NT2/D1 (cell line): ENCODE results near the gene SKP1.

Experiments used
- DNase-seq: peaks from one replicate; pipeline ENCODE4 v3.0.0-alpha.2; 2011; ENCODE audit warnings: low read depth, low spot score
- H3K27me3 ChIP-seq: 2 replicates; pipeline ENCODE4 v1.6.0; 2011; ENCODE audit warnings: mild to moderate bottlenecking; ENCODE audit not compliant: insufficient read length, insufficient read depth
- H3K36me3 ChIP-seq: 2 replicates; pipeline ENCODE4 v1.6.1; 2011; ENCODE audit warnings: mild to moderate bottlenecking, low read length, mixed read lengths; ENCODE audit not compliant: insufficient read depth, insufficient read length
- H3K4me1 ChIP-seq: 2 replicates; pipeline ENCODE4 v1.5.1; 2011; ENCODE audit not compliant: insufficient read depth, insufficient read length
- H3K4me3 ChIP-seq: 2 replicates; pipeline ENCODE4 v1.5.1; 2011; ENCODE audit warnings: low read depth; ENCODE audit not compliant: insufficient read length
- H3K9ac ChIP-seq: 2 replicates; pipeline ENCODE4 v1.6.0; 2011; ENCODE audit warnings: low read depth; ENCODE audit not compliant: insufficient read length
- H3K9me3 ChIP-seq: 2 replicates; pipeline ENCODE4 v1.5.1; 2011; ENCODE audit warnings: mild to moderate bottlenecking, low read length; ENCODE audit not compliant: insufficient read depth
- SUZ12 ChIP-seq: IDR thresholded peaks from 2 replicates; pipeline ENCODE4 v1.6.1; 2011; ENCODE audit not compliant: insufficient read length, insufficient read depth; ENCODE audit errors: extremely low read depth
- YY1 ChIP-seq: IDR thresholded peaks from 2 replicates; pipeline ENCODE4 v1.6.1; 2011; ENCODE audit not compliant: insufficient read length, insufficient read depth
- ZNF274 ChIP-seq: IDR thresholded peaks from 2 replicates; pipeline ENCODE4 v1.6.1; 2011; ENCODE audit warnings: mild to moderate bottlenecking, low read depth, low read length

The SKP1 gene

DNA sequence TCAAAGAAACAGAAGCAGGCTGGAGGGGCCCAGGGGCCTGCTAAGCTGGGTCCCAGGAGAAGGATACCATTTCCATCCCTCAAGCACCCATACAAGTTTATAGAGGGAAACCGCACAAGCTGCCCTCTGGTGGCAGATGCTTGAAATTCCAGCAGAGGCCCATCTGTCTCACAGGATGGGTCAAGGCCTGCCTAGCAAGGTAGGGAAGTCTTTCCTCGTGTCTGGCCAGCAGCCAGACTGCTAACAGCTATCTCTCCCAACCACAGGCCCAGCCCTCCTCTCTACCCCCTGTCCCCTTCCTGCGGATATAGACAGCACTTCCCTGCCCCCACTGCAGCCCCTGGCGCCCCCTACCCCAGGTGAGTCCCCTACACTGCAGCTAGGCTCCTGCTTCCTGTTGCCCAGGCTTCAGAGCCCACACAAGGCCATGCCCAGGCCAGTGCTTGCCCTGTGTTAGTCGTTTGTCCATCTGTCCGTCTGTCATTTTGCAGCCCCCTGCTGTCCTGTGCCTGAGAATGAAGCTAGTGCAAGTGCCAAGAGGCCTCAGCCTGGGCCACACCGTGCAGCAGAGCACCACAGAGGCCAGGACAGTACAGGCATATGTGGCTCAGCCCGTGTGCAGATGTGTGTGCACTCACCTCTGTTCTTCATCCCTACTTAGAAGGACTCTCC, 36.1 kb downstream of the SKP1 start:
- TF ChIP-seq YY1 (no peak), ZNF274 (no peak), SUZ12 (no peak)
- no peak overlapping the region for H3K9ac ChIP-seq
- no peak overlapping the region for H3K4me3 ChIP-seq
- peak; percentile 32 for DNase-seq
- no peaks in the 10 kb centered on the region for H3K9me3 ChIP-seq
- peaks cover 79% of the 10 kb centered on the region for H3K36me3 ChIP-seq
- H3K27me3 ChIP-seq = no peaks in the 10 kb centered on the region
- H3K4me1 ChIP-seq = peaks cover 22% of the 10 kb centered on the region

DNA sequence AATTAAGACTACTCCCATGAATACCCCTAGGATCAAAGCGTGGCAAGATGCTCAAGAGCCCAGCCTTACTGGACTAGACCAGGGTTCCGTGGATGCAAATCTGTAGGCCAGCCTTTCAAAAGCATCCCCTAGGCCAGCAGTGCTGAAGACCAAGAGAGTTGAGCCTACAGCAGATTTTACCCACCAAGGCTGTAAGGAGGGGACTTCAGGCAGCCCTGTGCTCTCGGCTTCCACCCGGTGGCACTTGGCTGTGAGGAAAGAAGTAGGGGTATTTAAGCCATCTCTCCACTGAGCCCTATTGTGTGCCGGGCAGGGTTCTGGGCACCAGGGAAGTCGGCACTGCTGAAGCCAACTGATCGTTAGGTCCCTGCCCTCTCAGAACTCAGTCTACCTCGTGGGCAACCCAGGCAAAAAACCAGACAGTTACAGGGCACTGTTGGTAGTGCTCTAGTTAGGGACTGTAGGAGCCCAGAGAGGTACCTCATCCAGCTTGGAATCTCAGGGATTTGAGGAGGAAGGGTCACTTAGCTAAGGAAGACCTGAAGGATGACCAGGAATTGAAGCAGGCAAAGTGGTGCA, 36.8 kb downstream of the SKP1 start:
- Histone ChIP-seq H3K27me3 (no peaks in the 10 kb centered on the region), H3K36me3 (peaks cover 75% of the 10 kb centered on the region), H3K4me3 (no peak overlapping the region), H3K4me1 (peaks cover 22% of the 10 kb centered on the region), H3K9me3 (no peaks in the 10 kb centered on the region), H3K9ac (no peak overlapping the region)
- TF ChIP-seq ZNF274 (no peak), SUZ12 (no peak), YY1 (no peak)
- no peak for DNase-seq

DNA sequence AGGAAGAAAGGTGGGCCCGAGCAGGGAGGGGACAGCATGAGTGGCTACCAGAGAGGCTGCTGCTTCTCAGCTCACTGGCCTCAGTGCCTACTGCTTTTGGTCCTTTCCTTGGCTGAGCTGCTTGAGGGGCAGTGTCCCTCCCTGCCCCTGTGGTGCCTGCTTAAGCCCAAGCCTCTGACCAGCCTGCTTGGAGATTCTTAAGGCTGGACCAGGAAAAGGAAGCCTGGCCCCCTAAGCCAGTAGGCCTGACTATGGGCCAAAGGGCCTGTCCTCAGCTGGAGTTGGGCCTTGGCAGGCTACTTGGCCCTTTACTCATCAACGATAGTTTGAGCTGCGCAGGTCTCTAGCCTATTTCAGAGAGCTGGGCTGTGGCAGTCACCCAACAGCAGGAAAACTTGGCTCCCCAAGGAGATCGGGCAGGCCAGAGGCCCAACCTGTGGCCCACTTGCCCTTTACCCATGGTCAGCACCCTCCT, 37.3 kb downstream of the SKP1 start:
- Histone ChIP-seq H3K9me3 (no peaks in the 10 kb centered on the region), H3K9ac (no peak overlapping the region), H3K4me3 (no peak overlapping the region), H3K27me3 (no peaks in the 10 kb centered on the region), H3K4me1 (peaks cover 22% of the 10 kb centered on the region), H3K36me3 (peaks cover 74% of the 10 kb centered on the region)
- TF ChIP-seq SUZ12 = no peak
- no peak for TF ChIP-seq YY1
- TF ChIP-seq ZNF274 = no peak
- no peak for DNase-seq

DNA sequence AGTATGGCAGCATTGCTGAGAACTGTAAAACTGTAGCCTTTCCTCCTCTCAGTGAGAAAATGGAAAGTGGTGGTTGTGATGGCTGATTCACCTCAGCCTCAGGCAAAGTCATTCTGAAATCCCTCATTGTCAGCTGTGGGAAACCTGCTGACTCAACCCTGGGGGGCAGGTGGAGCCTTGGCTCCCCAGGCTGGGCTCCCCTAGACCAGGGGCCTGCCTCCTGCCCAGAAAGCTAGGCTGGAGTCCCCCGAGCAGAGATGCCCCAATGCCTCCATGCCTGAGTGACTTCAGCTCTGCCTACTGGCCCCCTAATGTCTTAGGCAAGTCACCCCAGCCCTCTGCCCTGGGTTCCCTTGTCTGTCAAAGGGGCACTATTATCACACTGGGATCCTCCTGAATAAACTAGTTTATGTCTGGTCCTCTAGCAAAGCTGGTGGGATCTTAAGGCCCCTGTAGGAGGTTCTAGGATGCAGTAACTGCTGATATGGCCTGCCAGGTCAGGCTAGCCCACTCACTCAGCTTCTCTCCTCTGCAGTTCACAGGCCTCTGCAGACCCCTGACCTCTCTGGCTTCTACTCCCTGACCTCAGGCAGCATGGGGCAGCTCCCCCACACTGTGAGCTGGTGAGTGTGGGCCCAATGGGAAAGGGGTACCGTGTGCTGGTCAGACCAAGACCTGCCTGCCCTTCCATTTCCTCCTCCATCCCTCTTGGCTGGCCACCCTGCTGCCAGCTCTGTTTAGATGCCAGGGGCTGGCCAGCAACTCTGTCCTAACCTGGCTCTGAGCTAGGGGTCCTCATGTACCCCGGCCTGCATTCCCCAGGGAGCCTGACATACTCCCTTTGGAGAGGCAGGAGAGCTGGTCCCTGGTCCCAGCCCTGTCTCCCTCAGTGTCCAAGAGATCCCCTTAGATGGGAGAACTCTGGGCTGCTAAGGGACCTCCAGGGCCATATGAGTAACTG, 38.1 kb downstream of the SKP1 start:
- Histone ChIP-seq H3K4me1 (peaks cover 22% of the 10 kb centered on the region), H3K27me3 (no peaks in the 10 kb centered on the region), H3K36me3 (peaks cover 74% of the 10 kb centered on the region), H3K9ac (no peak overlapping the region), H3K4me3 (no peak overlapping the region), H3K9me3 (no peaks in the 10 kb centered on the region)
- DNase-seq = no peak
- TF ChIP-seq SUZ12 = no peak

DNA sequence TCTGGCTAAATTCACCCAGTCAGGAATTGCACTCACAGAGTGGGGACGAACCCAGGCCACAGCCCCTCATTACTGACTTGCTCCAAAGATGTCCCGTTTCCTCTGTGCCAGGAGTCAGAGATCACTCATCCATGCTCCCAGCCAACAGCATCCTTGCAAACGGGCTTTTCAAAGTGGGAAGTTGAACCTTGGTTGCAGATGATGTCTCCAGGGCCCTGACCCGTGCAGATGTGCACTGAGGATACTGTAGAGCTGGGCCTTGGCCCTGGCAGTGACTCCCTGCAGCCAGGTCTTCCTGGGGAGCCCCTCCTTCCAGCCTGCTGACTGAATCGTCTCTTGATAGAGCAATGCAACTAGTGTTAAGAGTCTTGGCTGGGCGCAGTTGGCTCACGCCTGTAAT, 40.0 kb downstream of the SKP1 start:
- Histone ChIP-seq H3K36me3 (peaks cover 59% of the 10 kb centered on the region), H3K4me1 (peaks cover 14% of the 10 kb centered on the region)

DNA sequence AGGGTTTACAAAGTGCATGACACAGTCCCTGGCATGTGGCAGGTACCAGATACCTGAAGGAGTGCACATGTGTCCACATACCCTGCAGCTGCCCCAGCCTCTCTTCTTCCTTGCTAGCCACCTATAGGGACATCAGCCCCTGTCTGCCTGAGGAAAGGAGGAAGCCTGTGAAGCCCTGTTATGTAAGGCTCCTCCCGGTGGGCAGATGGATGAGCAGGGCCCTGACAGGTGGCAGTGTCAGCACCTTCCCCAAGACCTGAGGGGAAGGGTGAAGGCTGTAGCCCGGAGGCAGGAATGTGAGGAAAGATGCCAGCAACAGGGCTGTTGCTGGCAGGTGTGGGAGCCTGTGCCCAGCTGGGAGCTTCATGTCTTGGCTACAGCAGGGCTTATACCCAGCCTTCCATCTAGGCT, 40.5 kb downstream of the SKP1 start:
- Histone ChIP-seq H3K4me1 (peaks cover 12% of the 10 kb centered on the region), H3K27me3 (no peaks in the 10 kb centered on the region), H3K9me3 (no peaks in the 10 kb centered on the region), H3K4me3 (no peak overlapping the region), H3K36me3 (peaks cover 56% of the 10 kb centered on the region), H3K9ac (no peak overlapping the region)
- TF ChIP-seq SUZ12 = no peak
- no peak for TF ChIP-seq YY1
- no peak for TF ChIP-seq ZNF274
- no peak for DNase-seq

More for the DNA sequence above, 40.0 kb downstream of the SKP1 start:
- no peaks in the 10 kb centered on the region for H3K9me3 ChIP-seq
- no peak overlapping the region for H3K4me3 ChIP-seq
- H3K27me3 ChIP-seq = no peaks in the 10 kb centered on the region
- no peak for TF ChIP-seq SUZ12
- H3K9ac ChIP-seq = no peak overlapping the region
- no peak for DNase-seq

DNA sequence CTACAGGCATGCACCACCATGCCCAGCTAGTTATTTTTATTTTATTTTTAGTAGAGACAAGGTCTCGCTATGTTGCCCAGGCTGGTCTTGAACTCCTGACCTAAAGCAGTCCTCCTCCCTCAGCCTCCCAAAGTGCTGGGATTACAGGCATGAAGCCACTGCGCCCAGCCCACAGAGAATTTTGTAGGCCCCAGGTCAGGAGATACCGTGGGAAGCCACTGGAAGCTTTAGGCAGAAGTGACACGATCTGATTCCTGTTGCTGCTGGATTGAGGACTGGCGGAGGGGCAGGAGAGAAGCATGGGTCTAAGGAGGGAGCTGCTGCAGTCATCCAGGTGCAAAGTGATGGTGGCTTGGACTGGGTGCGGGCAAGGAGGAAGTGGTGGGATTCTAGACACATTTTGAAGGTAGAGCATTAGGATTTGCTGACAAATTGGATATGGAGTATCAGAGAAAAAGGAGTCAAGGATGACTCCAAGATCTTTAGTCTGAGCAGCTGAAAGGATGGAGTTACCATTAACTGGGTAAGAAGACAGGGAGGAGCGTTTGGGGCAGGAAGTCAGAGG, 41.6 kb downstream of the SKP1 start:
- no peak for DNase-seq
- Histone ChIP-seq H3K4me3 (no peak overlapping the region), H3K9me3 (no peaks in the 10 kb centered on the region), H3K4me1 (peaks cover 8% of the 10 kb centered on the region), H3K36me3 (peaks cover 52% of the 10 kb centered on the region), H3K9ac (no peak overlapping the region), H3K27me3 (no peaks in the 10 kb centered on the region)
- no peak for TF ChIP-seq YY1
- TF ChIP-seq ZNF274 = no peak
- no peak for TF ChIP-seq SUZ12
